ENCODE results near the gene ANTKMT.

- TF ChIP-seq REST (IDR thresholded peaks at IDR 0.05; ENCODE audit: insufficient read depth in 1 of 2, low read depth in 2 of 2, low read length in 2 of 2) (no peak), SIN3A (IDR thresholded peaks at IDR 0.05; ENCODE audit: borderline replicate concordance, insufficient read depth, low read length) (no peak), TAF1 (IDR thresholded peaks at IDR 0.05; ENCODE audit: borderline replicate concordance, insufficient read depth, low read length) (no peak)
Observed at GRCh38 chr16:718922-719321, 2.0 kb upstream of the ANTKMT start.
